ENCODE measurements around the gene AOPEP.

DNA sequence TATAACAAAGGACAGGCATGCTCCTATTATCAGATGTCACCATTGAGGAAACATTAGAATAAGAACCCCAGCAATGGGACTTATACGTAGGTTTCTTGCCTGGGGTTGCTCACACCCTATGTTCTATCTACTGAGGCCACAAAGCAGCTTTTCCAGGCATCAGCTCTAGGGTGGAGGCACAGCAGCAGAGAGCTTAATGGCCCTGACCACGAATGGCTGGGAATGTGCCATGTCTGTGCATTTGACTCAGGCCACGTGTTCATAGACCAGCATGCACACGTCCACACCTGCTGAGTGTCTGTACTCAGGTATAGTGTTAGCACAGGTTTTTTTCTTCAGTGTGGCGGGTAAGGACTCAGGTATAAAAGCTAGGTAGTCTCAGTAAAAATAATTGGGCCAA, 129.4 kb downstream of the AOPEP start:
- TF ChIP-seq, protein P1, sequence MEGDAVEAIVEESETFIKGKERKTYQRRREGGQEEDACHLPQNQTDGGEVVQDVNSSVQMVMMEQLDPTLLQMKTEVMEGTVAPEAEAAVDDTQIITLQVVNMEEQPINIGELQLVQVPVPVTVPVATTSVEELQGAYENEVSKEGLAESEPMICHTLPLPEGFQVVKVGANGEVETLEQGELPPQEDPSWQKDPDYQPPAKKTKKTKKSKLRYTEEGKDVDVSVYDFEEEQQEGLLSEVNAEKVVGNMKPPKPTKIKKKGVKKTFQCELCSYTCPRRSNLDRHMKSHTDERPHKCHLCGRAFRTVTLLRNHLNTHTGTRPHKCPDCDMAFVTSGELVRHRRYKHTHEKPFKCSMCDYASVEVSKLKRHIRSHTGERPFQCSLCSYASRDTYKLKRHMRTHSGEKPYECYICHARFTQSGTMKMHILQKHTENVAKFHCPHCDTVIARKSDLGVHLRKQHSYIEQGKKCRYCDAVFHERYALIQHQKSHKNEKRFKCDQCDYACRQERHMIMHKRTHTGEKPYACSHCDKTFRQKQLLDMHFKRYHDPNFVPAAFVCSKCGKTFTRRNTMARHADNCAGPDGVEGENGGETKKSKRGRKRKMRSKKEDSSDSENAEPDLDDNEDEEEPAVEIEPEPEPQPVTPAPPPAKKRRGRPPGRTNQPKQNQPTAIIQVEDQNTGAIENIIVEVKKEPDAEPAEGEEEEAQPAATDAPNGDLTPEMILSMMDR (IDR thresholded peaks at IDR 0.05; ENCODE audit: low read length), result no peak
- no peak for TF ChIP-seq EZH2phosphoT487 (IDR thresholded peaks at IDR 0.05; ENCODE audit: low read length)
- TF ChIP-seq EZH2 (optimal IDR thresholded peaks at IDR 0.05; ENCODE audit: low read depth, low read length), result no peak

Measured in MM.1S (cell line).